ENCODE measurements around the gene GDPD4.

DNA sequence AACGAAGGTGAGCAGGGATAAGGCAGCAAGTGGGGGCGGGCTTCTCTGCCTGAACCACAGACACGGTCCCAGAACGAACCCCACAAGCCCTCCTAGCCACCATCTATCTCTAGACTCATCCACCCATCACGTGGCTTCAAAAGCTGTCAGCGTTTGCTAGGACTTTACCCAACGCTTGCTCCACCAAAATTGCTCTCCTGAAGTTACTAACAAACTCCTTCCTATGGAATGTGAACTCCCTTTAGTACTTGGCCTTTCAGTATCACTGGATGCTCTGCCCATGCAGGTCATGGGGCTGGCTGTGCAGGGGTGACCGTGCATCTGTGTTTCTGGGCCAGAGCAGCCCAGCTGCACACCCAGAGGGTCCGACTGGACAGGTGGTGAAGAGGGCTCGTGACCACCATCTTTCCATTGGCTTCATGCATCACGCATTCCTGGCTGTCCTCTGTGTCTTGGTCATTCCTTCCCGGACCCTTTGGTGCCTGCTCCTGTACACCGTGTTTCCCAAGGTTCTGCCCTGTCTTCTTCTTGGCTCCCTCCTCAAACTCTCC, 88.4 kb downstream of the GDPD4 start:
- TF ChIP-seq, protein P1, sequence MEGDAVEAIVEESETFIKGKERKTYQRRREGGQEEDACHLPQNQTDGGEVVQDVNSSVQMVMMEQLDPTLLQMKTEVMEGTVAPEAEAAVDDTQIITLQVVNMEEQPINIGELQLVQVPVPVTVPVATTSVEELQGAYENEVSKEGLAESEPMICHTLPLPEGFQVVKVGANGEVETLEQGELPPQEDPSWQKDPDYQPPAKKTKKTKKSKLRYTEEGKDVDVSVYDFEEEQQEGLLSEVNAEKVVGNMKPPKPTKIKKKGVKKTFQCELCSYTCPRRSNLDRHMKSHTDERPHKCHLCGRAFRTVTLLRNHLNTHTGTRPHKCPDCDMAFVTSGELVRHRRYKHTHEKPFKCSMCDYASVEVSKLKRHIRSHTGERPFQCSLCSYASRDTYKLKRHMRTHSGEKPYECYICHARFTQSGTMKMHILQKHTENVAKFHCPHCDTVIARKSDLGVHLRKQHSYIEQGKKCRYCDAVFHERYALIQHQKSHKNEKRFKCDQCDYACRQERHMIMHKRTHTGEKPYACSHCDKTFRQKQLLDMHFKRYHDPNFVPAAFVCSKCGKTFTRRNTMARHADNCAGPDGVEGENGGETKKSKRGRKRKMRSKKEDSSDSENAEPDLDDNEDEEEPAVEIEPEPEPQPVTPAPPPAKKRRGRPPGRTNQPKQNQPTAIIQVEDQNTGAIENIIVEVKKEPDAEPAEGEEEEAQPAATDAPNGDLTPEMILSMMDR (IDR thresholded peaks at IDR 0.05): no peak
- TF ChIP-seq POLR2A (IDR thresholded peaks at IDR 0.05): no peak

Data from esophagus squamous epithelium (tissue), 4 donors.